Large intestine (tissue), 3 donors: ENCODE results near the gene OCA2. TPM values are rescaled to one million over a fixed set of nuclear protein-coding genes. Genes with fewer than 3 reads are reported as not detected.
"Not testable (repeated sequence)": the region's sequence is repeated elsewhere in the genome, so short reads cannot be mapped to it uniquely, and the experiment has no call there.

Experiments used
- DNase-seq, 2 donors: peaks; one replicate each; pipeline versions ENCODE4 v3.0.0 to v3.0.0-alpha.2; 2013
- H3K27ac ChIP-seq: one replicate; pipeline ENCODE4 v1.5.1; 2013; ENCODE audit warnings: low read length
- H3K27me3 ChIP-seq: 2 replicates; pipeline ENCODE4 v1.6.1; 2013; ENCODE audit warnings: low read length; ENCODE audit not compliant: control insufficient read depth, insufficient read depth
- H3K36me3 ChIP-seq: 2 replicates; pipeline ENCODE4 v1.6.1; 2013; ENCODE audit warnings: low read length; ENCODE audit not compliant: control insufficient read depth, insufficient read depth
- H3K4me1 ChIP-seq: one replicate; pipeline ENCODE4 v1.6.1; 2013; ENCODE audit warnings: low read length; ENCODE audit not compliant: control insufficient read depth, insufficient read depth
- H3K4me3 ChIP-seq: one replicate; pipeline ENCODE4 v1.5.1; 2013; ENCODE audit warnings: low read length
- H3K9me3 ChIP-seq: one replicate; pipeline ENCODE4 v1.6.1; 2013; ENCODE audit warnings: mild to moderate bottlenecking, low read depth, low read length, moderate library complexity; ENCODE audit not compliant: control insufficient read depth
- WGBS: methylation state at CpG from one replicate; pipeline ENCODE4 v1.1.5; 2013; ENCODE audit warnings: low lambda C conversion rate; ENCODE audit not compliant: insufficient coverage; 5-methylcytosine and 5-hydroxymethylcytosine counted together
- polyA plus RNA-seq: library from polyadenylated mRNA; unstranded; fragments of 120-200 nt; gene quantifications from one replicate; pipeline ENCODE4 v1.2.1, GENCODE V29; 2013

Gene OCA2
- polyA plus RNA-seq, 1 donor = 6.5 TPM

- no peak for DNase-seq
- Histone ChIP-seq H3K4me1 (no peaks in the 10 kb centered on the region), H3K36me3 (no peaks in the 10 kb centered on the region), H3K9me3 (peaks cover 2% of the 10 kb centered on the region), H3K27ac (no peak overlapping the region), H3K27me3 (no peaks in the 10 kb centered on the region), H3K4me3 (no peak overlapping the region)
- WGBS = no CpG with 5 or more reads among the region's 15 CpGs
Measured at GRCh38 chr15:27776501-27776900, 322.6 kb downstream of the OCA2 start.

DNA sequence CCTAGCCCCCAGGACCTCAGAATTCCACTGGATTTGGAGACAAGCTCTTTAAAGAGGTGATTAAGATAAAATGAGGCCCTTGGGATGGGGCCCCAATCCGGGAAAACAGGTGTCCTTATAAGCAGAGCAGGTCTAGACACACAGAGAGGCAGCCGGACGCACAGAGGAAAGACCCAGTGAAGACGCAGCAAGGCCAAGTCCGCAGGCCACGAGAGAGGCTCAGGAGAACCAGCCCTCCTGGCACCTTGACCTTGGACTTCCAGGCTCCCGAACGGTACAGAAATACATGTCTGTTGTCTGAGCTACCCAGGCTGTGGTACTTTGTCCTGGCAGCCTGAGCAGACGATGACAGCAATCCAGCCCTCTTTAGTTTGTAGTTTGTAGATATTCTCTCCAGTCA lies 324.5 kb downstream of the OCA2 start:
- Histone ChIP-seq H3K9me3 (peaks cover 20% of the 10 kb centered on the region), H3K27me3 (no peaks in the 10 kb centered on the region), H3K27ac (no peak overlapping the region), H3K4me3 (no peak overlapping the region), H3K4me1 (no peaks in the 10 kb centered on the region), H3K36me3 (no peaks in the 10 kb centered on the region)
- DNase-seq = no peak
- no CpG with 5 or more reads among the region's 9 CpGs for WGBS

GRCh38 chr15:27774191-27774590 lies 324.9 kb downstream of the OCA2 start:
- Histone ChIP-seq H3K36me3 (no peaks in the 10 kb centered on the region), H3K9me3 (peaks cover 21% of the 10 kb centered on the region), H3K27me3 (no peaks in the 10 kb centered on the region), H3K27ac (no peak overlapping the region), H3K4me1 (no peaks in the 10 kb centered on the region), H3K4me3 (no peak overlapping the region)
- WGBS = no CpG with 5 or more reads among the region's 6 CpGs
- DNase-seq = no peak

GRCh38 chr15:27771892-27772291 lies 327.2 kb downstream of the OCA2 start:
- Histone ChIP-seq H3K9me3 (peaks cover 24% of the 10 kb centered on the region), H3K27me3 (no peaks in the 10 kb centered on the region), H3K4me1 (no peaks in the 10 kb centered on the region), H3K4me3 (no peak overlapping the region), H3K27ac (no peak overlapping the region), H3K36me3 (no peaks in the 10 kb centered on the region)
- 100% methylated on average over 1 of the region's 7 CpGs for WGBS
- DNase-seq = no peak

DNA sequence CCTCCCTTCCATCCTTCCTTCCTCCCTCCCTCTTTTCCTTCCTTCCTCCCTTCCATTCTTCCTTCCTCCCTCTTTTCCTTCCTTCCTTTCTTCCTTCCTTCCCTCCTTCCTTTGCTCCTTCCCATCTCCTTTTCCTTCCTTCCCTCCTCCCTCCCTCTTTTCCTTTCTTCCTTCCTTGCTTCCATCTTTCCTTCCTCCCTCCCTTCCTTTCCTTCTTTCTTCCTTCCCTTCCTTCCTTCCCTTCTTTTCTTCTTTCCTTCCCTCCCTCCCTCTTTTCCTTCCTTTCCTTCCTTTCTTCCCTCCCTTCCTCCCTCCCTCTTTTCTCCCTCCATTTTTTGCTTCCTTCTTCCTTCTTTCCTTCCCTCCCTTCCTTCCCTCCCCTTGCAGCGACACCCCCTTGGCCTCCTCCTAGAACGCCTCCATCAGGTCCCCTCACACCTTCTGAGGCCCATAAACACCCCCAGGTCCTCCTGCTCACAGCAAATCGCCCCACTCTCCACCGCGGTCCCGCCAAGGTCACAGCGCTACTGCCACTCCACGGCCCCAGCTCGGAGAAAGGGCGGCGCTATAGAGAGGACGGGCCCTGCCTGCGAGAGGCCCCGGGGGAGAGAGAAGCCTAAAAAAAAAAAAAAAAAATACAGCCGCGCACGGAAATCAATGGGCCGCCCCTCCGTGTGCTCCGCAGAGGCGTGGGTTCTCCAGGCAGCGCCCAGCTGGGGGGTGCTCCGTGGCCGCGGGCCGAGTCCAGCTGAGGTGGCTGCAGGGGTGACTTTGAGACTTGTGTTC lies 328.2 kb downstream of the OCA2 start:
- DNase-seq = no peak
- Histone ChIP-seq H3K4me3 (no peak overlapping the region), H3K36me3 (no peaks in the 10 kb centered on the region), H3K27me3 (no peaks in the 10 kb centered on the region), H3K9me3 (peaks cover 22% of the 10 kb centered on the region), H3K27ac (no peak overlapping the region), H3K4me1 (no peaks in the 10 kb centered on the region)
- WGBS = no CpG with 5 or more reads among the region's 26 CpGs

DNA sequence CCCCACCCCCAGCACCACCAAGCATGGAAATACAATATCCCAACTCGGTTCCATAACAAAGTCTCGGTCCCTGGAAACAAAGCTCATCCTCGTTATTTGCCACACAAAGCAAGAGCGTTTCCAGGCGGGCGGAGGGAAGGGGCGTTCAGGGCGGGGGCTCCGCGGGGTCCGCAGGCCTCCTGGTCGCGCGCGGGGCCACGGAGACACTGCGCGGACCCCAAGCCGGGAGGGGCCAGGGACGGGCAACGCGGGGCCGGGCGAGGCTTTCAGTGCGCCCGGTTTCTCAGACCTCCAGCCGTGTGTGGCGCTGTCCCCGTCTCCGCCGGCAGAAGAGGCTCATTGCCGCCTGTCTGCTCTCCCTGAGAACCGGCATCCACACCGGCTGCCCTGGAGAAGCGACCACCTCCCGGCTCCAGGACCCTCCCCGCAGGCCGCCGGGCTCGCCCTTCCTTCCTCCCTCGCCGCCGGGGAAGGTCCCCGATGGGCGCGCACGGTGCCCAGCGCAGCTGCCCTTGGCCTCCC lies 329.0 kb downstream of the OCA2 start:
- no peaks in the 10 kb centered on the region for H3K36me3 ChIP-seq
- peaks cover 22% of the 10 kb centered on the region for H3K9me3 ChIP-seq
- H3K4me1 ChIP-seq = no peaks in the 10 kb centered on the region
- H3K27me3 ChIP-seq = no peaks in the 10 kb centered on the region
- H3K27ac ChIP-seq = no peak overlapping the region
- WGBS = 100% methylated on average over 1 of the region's 48 CpGs
- H3K4me3 ChIP-seq = no peak overlapping the region
- DNase-seq = no peak

DNA sequence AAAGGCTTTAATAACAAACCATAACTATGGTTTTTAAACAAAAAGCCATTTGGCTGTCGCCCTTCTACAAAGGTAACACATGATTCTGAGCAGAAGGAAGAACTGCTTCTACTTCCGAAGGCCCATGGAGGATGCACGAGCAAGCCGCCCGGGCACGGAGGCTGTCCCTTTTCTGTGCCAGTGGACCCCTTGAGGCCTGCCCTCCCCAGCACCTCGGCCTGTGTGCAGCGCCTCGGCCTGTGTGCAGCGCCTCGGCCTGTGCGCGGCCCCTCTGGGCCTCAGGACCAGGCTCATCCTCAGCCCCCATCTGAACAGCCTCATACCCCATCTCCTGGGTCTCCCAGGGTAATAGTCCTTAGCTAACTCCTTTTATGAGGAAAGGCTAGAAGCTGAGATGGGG lies 329.5 kb downstream of the OCA2 start:
- no peak overlapping the region for H3K27ac ChIP-seq
- H3K4me3 ChIP-seq = no peak overlapping the region
- no CpG with 5 or more reads among the region's 13 CpGs for WGBS
- H3K4me1 ChIP-seq = no peaks in the 10 kb centered on the region
- no peaks in the 10 kb centered on the region for H3K36me3 ChIP-seq
- peaks cover 22% of the 10 kb centered on the region for H3K9me3 ChIP-seq
- no peak for DNase-seq
- H3K27me3 ChIP-seq = no peaks in the 10 kb centered on the region

- no peaks in the 10 kb centered on the region for H3K4me1 ChIP-seq
- no peaks in the 10 kb centered on the region for H3K27me3 ChIP-seq
- no peak for DNase-seq
- no peak overlapping the region for H3K4me3 ChIP-seq
- peaks cover 22% of the 10 kb centered on the region for H3K9me3 ChIP-seq
- H3K36me3 ChIP-seq = no peaks in the 10 kb centered on the region
- WGBS = no CpG with 5 or more reads among the region's 24 CpGs
- no peak overlapping the region for H3K27ac ChIP-seq
Measured at GRCh38 chr15:27768732-27769475, 330.2 kb downstream of the OCA2 start.

- H3K4me1 ChIP-seq = no peaks in the 10 kb centered on the region
- no peak for DNase-seq
- no peak overlapping the region for H3K4me3 ChIP-seq
- no CpG with 5 or more reads among the region's 14 CpGs for WGBS
- H3K36me3 ChIP-seq = no peaks in the 10 kb centered on the region
- peaks cover 22% of the 10 kb centered on the region for H3K9me3 ChIP-seq
- H3K27ac ChIP-seq = no peak overlapping the region
- no peaks in the 10 kb centered on the region for H3K27me3 ChIP-seq
Measured at GRCh38 chr15:27767918-27768640, 331.0 kb downstream of the OCA2 start.

- H3K27me3 ChIP-seq, DNase-seq, H3K4me3 ChIP-seq, H3K27ac ChIP-seq, H3K4me1 ChIP-seq, H3K36me3 ChIP-seq: not testable (repeated sequence)
- H3K9me3 ChIP-seq = peaks cover 22% of the 10 kb centered on the region
Measured at GRCh38 chr15:27767430-27767829, 331.7 kb downstream of the OCA2 start.
